ENCODE results near the gene THSD7A. TPM values are rescaled to one million over a fixed set of nuclear protein-coding genes. Genes with fewer than 3 reads are reported as not detected.

THSD7A gene
- total and polyA plus RNA-seq, 2 of the 13 experiments (the other 11 are each of a cell fraction or from before 2014, with no cell fraction given) = 0.01 to 0.07 TPM

DNA sequence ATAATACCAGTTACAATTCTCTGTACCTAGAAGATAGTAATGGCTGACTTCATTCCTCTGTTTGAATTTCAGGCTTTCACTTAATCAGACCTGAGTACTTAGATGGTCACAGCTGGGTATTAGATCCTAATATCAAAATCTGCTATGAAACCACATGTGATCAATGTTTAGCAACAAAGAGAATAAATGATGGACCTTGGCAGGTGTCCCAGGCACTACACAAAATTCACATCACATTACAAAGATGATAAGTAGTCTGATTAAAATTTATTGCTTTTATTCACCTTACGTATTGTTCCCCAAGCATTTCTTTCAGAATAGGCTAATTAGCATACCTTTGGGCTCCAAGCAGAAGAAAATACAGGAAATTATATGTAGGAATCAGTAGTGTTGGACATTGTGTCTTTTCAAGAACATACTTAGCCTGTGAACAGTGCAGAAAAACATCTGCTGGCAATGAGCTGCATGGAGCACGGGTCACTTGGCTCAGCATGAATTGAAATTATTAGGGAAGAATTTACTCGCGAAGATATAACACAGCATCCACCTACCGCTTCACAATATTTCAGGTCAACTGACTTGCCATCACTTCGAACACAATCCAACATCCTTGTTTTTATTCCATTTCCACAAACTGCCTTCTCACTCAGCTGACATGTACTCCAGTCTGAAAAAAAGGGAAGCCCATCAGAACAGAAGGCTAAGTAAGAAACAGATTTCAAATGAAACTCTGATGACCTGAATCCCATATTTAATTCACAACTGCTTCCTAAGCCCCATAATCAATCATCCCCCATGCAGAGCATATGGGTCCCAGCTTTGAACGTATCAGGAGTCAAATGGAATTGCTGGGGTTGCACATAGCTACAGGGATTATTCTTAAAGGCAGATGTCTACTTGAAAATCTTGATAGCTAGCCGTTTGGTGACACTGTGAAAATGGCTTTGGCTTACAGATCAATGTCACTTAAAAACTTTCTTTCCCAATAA is 421.0 kb downstream of the THSD7A start (continued):
- no peak for TF ChIP-seq ZNF790 (CRISPR knock-in tag; IDR thresholded peaks at IDR 0.05; ENCODE audit: borderline replicate concordance)
- TF ChIP-seq ASH2L (IDR thresholded peaks at IDR 0.05; ENCODE audit: insufficient read length, low read depth, low read length) = no peak
- no peak for TF ChIP-seq ZNF430 (CRISPR knock-in tag; IDR thresholded peaks at IDR 0.05)
- TF ChIP-seq, protein P1, sequence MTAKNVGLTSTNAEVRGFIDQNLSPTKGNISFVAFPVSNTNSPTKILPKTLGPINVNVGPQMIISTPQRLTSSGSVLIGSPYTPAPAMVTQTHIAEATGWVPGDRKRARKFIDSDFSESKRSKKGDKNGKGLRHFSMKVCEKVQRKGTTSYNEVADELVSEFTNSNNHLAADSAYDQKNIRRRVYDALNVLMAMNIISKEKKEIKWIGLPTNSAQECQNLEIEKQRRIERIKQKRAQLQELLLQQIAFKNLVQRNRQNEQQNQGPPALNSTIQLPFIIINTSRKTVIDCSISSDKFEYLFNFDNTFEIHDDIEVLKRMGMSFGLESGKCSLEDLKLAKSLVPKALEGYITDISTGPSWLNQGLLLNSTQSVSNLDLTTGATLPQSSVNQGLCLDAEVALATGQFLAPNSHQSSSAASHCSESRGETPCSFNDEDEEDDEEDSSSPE (CRISPR knock-in tag; IDR thresholded peaks at IDR 0.05) = no peak
- no peak for TF ChIP-seq MAF1 (CRISPR knock-in tag; IDR thresholded peaks at IDR 0.05; ENCODE audit: borderline replicate concordance)
- TF ChIP-seq, protein P2, sequence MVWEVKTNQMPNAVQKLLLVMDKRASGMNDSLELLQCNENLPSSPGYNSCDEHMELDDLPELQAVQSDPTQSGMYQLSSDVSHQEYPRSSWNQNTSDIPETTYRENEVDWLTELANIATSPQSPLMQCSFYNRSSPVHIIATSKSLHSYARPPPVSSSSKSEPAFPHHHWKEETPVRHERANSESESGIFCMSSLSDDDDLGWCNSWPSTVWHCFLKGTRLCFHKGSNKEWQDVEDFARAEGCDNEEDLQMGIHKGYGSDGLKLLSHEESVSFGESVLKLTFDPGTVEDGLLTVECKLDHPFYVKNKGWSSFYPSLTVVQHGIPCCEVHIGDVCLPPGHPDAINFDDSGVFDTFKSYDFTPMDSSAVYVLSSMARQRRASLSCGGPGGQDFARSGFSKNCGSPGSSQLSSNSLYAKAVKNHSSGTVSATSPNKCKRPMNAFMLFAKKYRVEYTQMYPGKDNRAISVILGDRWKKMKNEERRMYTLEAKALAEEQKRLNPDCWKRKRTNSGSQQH (CRISPR knock-in tag; IDR thresholded peaks at IDR 0.05; ENCODE audit: low read depth) = no peak
- TF ChIP-seq, protein P3, sequence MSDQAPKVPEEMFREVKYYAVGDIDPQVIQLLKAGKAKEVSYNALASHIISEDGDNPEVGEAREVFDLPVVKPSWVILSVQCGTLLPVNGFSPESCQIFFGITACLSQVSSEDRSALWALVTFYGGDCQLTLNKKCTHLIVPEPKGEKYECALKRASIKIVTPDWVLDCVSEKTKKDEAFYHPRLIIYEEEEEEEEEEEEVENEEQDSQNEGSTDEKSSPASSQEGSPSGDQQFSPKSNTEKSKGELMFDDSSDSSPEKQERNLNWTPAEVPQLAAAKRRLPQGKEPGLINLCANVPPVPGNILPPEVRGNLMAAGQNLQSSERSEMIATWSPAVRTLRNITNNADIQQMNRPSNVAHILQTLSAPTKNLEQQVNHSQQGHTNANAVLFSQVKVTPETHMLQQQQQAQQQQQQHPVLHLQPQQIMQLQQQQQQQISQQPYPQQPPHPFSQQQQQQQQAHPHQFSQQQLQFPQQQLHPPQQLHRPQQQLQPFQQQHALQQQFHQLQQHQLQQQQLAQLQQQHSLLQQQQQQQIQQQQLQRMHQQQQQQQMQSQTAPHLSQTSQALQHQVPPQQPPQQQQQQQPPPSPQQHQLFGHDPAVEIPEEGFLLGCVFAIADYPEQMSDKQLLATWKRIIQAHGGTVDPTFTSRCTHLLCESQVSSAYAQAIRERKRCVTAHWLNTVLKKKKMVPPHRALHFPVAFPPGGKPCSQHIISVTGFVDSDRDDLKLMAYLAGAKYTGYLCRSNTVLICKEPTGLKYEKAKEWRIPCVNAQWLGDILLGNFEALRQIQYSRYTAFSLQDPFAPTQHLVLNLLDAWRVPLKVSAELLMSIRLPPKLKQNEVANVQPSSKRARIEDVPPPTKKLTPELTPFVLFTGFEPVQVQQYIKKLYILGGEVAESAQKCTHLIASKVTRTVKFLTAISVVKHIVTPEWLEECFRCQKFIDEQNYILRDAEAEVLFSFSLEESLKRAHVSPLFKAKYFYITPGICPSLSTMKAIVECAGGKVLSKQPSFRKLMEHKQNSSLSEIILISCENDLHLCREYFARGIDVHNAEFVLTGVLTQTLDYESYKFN (CRISPR knock-in tag; conservative IDR thresholded peaks at IDR 0.05) = no peak
